HG03095 (cell line): ENCODE data around the gene SAMD11.
"Not testable (repeated sequence)": the region's sequence is repeated elsewhere in the genome, so short reads cannot be mapped to it uniquely, and the experiment has no call there.

Experiments
- ATAC-seq: cut with Tn5 transposase; IDR thresholded peaks from one replicate; pipeline ENCODE4 v1.9.1; 2021; ENCODE audit warnings: moderate library complexity; ENCODE audit not compliant: unreplicated experiment

The SAMD11 gene

GRCh38 chr1:923131-923990 lies at the start of gene SAMD11:
TSS of gene SAMD11 (plus strand) at chr1:923923. CDS start at chr1:924432, 509 bp downstream.
- ATAC-seq = no peak

- not testable (repeated sequence) for ATAC-seq
These were observed 47.1 kb upstream of the SAMD11 start for GRCh38 chr1:876428-877208.

- not testable (repeated sequence) for ATAC-seq
These were observed 46.3 kb upstream of the SAMD11 start for GRCh38 chr1:877209-877986.

- ATAC-seq = not testable (repeated sequence)
These were observed 43.2 kb upstream of the SAMD11 start for GRCh38 chr1:880511-880910.

- not testable (repeated sequence) for ATAC-seq
These were observed 42.8 kb upstream of the SAMD11 start for GRCh38 chr1:880915-881314.

GRCh38 chr1:886311-886710 lies 37.4 kb upstream of the SAMD11 start:
- ATAC-seq = no peak

- no peak for ATAC-seq
These were observed 37.0 kb upstream of the SAMD11 start for GRCh38 chr1:886760-887159.

GRCh38 chr1:888297-888696 lies 35.4 kb upstream of the SAMD11 start:
- ATAC-seq = no peak

GRCh38 chr1:889774-890173 lies 33.9 kb upstream of the SAMD11 start:
- not testable (repeated sequence) for ATAC-seq

- ATAC-seq = not testable (repeated sequence)
These were observed 33.5 kb upstream of the SAMD11 start for GRCh38 chr1:890234-890633.

GRCh38 chr1:890661-891060 lies 33.1 kb upstream of the SAMD11 start:
- no peak for ATAC-seq

GRCh38 chr1:897226-897625 lies 26.5 kb upstream of the SAMD11 start:
- no peak for ATAC-seq

- ATAC-seq = not testable (repeated sequence)
These were observed 25.8 kb upstream of the SAMD11 start for GRCh38 chr1:897951-898350.

GRCh38 chr1:899636-900317 lies 23.9 kb upstream of the SAMD11 start:
- no peak for ATAC-seq

- ATAC-seq = no peak
These were observed 22.4 kb upstream of the SAMD11 start for GRCh38 chr1:901108-901859.

- no peak for ATAC-seq
These were observed 20.9 kb upstream of the SAMD11 start for GRCh38 chr1:902802-903201.

GRCh38 chr1:903305-903704 lies 20.4 kb upstream of the SAMD11 start:
- no peak for ATAC-seq

- no peak for ATAC-seq
These were observed 19.9 kb upstream of the SAMD11 start for GRCh38 chr1:903721-904271.

GRCh38 chr1:904310-904950 lies 19.3 kb upstream of the SAMD11 start:
- no peak for ATAC-seq
